Bronchial epithelial cell (primary cell): ENCODE results near the gene LTO1. TPM values are rescaled to one million over a fixed set of nuclear protein-coding genes. Genes with fewer than 3 reads are reported as not detected.

Experiments used
- DNase-seq: peaks from one replicate; pipeline ENCODE4 v3.0.0-alpha.2; 2010; ENCODE audit warnings: low read depth
- FAIRE-seq: peaks from 2 replicates; lab custom pipeline; 2011; peaks lifted over from hg19 to GRCh38; lab: Jason Lieb, UNC
- H3K27me3 ChIP-seq: 2 replicates; pipeline ENCODE4 v1.5.1; 2011; ENCODE audit warnings: low read length; ENCODE audit not compliant: control insufficient read depth, insufficient read depth
- H3K36me3 ChIP-seq: 2 replicates; pipeline ENCODE4 v1.5.1; 2011; ENCODE audit warnings: low read length; ENCODE audit not compliant: control insufficient read depth, insufficient read depth
- H3K4me3 ChIP-seq: 2 replicates; pipeline ENCODE4 v1.5.1; 2011; ENCODE audit warnings: mild to moderate bottlenecking, low read depth, low read length, control low read depth
- total RNA-seq: library from RNA; depleted of rRNA; stranded (reverse); fragments of >200 nt; gene quantifications from 2 replicates; pipeline ENCODE4 v1.2.1, GENCODE V29; 2014
- TF ChIP-seq, protein P1 (sequence below): IDR thresholded peaks from 2 replicates; pipeline ENCODE4 v1.5.1; 2011; ENCODE audit warnings: mild to moderate bottlenecking, moderate library complexity, low read length, control low read depth, inconsistent platforms; ENCODE audit not compliant: insufficient read depth, severe bottlenecking

LTO1 gene
- total RNA-seq, 1 donor from 2014 or later = 18.2 TPM

DNA sequence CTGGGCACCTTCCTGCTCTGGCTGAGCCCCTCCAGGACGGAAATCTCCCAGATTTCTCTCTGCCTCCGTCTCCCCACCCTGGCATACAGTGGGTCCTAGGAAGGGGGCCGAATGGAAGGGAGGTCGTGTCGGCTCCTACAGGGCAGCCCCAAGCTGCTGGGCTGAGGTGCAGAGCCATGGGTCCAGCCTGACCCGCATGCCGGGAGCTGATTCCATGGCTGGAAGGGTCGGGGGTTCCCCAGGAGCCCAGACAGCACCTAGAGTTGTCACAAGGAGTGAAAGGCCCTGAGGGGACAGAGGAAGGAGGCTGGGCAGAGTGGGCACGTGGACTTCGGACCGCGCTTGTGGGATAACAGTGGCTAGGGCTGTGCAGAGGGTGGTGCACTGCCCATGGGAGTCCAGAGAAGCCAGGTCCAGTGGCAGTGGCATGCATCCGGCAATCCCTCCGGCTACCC lies 17.7 kb downstream of the LTO1 start:
- DNase-seq = no peak

DNA sequence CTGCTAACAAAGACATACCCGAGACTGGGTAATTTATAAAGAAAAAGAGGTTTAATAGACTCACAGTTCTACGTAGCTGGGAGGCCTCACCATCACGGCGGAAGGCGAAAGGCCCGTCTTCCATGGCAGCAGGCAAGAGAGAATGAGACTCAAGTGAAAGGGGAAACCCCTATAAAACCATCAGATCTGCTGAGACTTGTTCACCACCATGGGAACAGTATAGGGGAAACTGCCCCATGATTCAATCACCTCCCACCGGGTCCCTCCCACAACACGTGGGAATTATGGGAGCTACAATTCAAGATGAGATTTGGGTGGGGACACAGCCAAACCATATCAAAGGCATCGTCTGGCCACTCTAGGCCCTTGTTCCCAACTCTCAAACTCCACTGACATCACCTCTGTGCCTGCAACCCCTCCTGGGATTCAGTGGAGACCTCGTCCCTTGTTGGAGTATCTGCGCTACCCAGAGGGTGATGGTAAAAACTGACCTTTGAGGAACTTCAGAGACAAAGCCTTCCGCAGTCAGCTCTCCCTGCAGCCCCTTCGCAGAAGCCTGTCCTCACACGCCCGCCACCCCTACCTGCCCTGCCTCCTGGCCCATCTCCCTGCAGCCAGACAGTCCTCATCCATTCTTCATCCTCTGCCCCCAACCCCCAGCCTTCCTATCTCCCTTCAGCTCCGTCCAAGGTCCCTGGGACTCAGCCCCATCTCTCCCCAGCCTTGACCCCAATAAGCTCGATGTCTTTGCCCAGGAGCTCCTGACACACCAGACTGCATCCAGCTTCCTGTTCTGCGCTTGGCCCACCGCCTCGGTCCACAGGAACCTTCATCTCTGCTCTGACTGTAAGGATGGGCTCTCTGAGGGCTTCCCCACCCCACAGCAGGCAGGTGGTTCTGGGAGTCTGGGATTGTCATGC lies 18.4 kb downstream of the LTO1 start:
- Histone ChIP-seq H3K27me3 (no peaks in the 10 kb centered on the region), H3K36me3 (peaks cover 3% of the 10 kb centered on the region), H3K4me3 (no peak overlapping the region)
- TF ChIP-seq, protein P1, sequence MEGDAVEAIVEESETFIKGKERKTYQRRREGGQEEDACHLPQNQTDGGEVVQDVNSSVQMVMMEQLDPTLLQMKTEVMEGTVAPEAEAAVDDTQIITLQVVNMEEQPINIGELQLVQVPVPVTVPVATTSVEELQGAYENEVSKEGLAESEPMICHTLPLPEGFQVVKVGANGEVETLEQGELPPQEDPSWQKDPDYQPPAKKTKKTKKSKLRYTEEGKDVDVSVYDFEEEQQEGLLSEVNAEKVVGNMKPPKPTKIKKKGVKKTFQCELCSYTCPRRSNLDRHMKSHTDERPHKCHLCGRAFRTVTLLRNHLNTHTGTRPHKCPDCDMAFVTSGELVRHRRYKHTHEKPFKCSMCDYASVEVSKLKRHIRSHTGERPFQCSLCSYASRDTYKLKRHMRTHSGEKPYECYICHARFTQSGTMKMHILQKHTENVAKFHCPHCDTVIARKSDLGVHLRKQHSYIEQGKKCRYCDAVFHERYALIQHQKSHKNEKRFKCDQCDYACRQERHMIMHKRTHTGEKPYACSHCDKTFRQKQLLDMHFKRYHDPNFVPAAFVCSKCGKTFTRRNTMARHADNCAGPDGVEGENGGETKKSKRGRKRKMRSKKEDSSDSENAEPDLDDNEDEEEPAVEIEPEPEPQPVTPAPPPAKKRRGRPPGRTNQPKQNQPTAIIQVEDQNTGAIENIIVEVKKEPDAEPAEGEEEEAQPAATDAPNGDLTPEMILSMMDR = no peak
- FAIRE-seq (no peak), DNase-seq (peak; percentile 71)

More for the DNA sequence above, 17.7 kb downstream of the LTO1 start:
- H3K27me3 ChIP-seq = no peaks in the 10 kb centered on the region
- TF ChIP-seq, protein P1 = no peak
- H3K4me3 ChIP-seq = no peak overlapping the region
- H3K36me3 ChIP-seq = peaks cover 1% of the 10 kb centered on the region
- FAIRE-seq = no peak

DNA sequence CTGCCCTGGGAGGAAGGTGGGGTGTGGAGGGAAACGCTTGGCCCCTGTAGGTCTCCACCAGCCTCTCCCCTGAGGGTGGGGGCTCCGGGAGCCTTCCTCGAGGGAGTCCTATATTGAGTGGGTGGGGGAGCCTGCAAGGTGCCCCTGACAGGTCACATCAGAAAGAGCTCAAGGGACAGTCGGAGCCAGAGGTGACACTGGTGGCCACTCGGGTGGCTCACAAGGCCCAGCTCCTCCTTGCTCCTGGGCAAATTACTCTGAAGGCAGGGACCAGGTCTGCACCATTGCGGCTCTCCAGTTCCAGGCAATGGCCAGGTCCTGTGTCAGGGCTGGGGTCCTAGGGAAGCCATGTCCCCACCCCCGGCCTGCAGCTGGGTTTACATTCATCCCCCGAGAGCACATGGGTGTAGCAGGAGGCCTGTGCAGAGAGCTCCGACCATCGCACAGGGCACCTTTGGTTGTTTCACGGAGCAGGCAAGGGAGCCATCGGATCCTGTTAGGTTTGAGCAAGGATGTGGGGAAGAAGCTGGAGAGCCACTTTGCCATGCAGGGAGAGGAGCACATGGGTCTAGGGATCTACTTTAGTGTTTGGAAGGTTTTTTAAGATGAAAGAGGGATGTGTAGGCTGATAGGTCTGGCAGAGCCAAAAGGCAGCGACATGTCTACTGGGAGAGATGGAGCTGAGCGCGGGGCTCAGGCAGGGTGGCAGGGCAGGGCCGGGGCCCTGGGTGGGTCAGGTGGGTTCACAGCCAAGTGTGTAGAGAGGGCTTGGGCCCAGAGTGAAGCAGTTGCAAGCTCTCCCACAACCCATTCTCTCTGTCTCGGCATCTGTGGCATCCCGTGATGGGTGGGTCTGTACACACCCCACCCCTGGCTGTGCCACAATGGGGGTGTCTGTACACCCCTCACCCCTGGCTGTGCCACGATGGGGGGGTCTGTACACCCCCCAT lies 19.4 kb downstream of the LTO1 start:
- TF ChIP-seq, protein P1 = no peak
- Histone ChIP-seq H3K4me3 (no peak overlapping the region), H3K36me3 (peaks cover 8% of the 10 kb centered on the region), H3K27me3 (no peaks in the 10 kb centered on the region)
- FAIRE-seq = no peak
- no peak for DNase-seq

DNA sequence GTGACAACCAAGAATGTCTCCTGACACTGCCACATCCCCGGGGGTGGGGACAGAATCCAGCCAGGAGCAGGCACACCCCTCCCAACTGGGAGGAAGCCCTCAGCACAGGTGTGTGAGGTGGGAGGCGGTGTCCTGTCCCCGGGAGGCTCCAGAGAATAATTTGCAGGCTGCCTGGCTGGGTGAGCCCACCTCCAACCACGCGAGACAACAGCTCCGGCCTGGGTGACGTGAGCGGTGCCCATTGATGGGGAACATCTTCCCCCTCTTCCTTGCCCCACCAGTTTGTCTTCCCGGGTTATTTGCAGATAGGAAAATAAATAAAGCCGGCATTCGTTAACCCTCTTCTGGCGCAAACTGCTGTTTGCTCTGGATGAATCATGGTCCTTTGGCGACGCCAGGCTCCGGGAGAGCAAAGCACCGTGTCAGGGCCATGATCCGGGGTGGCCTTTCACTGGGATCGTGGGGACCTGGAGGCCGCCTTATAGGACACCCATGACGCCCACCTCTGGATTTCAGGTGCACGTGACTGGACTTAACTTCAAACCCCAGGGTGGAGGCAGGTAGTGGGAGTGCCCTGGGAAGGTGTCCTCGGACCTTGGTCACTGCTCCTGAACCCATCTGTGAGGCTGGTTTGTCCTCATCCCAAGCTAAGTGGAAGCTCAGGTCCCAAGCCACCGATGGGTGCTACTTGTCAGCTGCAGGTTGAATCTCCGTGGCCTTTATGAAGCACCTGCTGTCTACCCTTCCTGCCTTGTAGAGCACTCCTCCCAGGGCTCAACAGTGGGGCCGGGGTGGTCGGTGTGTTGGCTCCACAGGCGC lies 20.3 kb downstream of the LTO1 start:
- H3K27me3 ChIP-seq = no peaks in the 10 kb centered on the region
- no peak overlapping the region for H3K4me3 ChIP-seq
- peak; percentile 86 for FAIRE-seq
- peak; percentile 61 for DNase-seq
- H3K36me3 ChIP-seq = peaks cover 17% of the 10 kb centered on the region
- TF ChIP-seq, protein P1 = no peak

DNA sequence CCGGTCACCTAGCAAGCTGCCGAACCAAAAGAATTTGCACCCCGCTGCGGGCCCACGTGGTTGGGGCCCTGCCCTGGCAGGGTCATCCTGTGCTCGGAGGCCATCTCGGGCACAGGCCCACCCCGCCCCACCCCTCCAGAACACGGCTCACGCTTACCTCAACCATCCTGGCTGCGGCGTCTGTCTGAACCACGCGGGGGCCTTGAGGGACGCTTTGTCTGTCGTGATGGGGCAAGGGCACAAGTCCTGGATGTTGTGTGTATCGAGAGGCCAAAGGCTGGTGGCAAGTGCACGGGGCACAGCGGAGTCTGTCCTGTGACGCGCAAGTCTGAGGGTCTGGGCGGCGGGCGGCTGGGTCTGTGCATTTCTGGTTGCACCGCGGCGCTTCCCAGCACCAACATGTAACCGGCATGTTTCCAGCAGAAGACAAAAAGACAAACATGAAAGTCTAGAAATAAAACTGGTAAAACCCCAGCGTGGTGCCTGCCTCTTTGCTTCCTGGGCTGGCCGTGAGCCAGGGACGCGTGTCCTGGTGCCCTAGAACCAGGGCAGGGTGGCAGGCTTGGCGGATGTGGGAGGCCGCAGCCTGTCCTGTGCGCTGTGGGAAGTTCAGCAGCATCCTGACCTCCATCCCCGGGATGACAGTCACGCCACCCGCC lies 21.0 kb downstream of the LTO1 start:
- H3K36me3 ChIP-seq = peaks cover 22% of the 10 kb centered on the region
- DNase-seq (no peak), FAIRE-seq (no peak)
- no peak overlapping the region for H3K4me3 ChIP-seq
- TF ChIP-seq, protein P1 = no peak
- no peaks in the 10 kb centered on the region for H3K27me3 ChIP-seq
